GM21825 (cell line): ENCODE results near the gene CTNNBL1.

Experiments
- ATAC-seq: cut with Tn5 transposase; IDR thresholded peaks from one replicate; pipeline ENCODE4 v1.9.1; 2021; ENCODE audit warnings: mild to moderate bottlenecking, moderate library complexity; ENCODE audit not compliant: unreplicated experiment

Gene CTNNBL1

DNA sequence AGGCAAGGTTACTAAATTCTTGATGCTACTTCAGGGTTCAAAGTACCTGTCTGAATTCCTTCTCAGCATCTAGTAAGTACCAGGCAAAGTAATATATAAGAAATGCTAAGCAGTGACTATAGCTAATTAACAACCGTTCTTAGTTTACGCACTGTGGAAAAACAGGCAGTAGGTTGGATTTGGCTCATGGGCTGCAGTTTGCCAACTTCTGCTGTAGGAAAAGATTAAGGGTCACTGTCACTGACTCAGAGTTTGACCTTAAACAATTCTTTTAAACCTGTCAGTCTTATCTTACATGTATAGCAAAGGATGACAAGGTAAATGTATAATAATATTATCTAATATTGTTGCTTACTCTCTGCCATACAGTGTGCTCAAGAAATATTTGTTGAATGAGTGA, 42.3 kb downstream of the CTNNBL1 start:
- ATAC-seq, result no peak

DNA sequence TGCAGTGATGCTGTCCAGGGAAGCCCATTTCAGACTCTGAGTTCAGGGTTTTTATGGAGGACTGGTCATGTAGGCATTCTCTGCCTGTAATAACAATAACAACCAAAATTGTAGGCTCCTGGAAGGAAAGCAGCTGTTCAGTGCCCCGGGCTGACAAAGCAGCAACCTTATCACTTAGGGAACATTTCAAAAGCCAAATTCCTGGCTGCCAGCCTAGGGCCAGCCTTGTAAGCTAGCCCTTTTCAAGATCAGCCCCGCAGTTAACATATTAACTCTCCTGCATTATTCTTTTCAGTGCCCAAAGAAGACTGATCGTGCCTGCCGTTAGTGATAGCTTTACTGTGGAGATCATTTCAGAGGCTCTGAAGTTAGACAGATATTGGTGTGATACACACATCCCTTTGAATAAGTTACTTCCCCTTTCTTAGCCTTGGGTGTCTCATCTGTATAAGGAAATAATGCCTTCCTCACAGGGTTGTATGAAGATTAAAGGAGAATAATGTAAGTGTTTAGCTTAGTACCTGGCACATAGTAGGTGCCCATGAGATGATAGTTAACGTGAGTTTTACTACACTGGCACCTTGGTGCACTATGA, 44.1 kb downstream of the CTNNBL1 start:
- no peak for ATAC-seq

DNA sequence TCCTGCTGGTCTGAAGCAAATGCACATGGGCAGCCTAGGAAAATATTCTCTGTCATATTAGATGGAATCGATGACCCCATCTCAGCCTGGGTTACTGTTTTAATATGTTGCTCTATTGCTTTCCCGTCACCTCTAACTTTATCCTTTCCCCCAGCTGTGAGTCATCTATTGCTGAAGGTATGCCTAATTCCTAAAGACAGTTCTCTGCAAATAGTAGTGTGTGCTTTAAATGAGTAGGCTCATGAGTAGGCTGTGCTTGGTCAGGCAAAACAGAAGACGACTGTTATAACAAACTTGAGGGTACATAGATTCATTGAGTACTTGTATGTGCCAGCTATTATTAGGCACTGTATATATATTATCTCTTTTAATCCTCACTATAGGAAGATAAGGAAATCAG, 47.2 kb downstream of the CTNNBL1 start:
- ATAC-seq, result no peak

DNA sequence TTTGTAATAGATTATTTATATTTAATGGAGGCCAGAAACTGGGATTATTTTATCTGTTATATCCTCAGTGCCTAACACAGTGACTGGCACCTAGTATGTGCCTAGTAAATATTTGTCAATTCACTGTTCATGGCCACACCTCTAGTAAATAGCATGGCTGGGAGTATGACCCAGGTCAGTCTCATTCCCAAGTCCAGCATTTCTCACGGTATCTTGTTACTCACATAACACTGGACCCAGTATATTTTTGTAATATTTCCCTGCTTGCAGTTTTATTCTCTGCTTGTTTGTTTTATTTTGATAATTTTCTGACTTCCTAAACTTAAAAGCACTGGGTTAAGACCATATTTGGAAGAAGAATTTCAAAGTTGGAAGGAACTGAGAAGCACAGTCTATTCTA, 47.7 kb downstream of the CTNNBL1 start:
- ATAC-seq, result no peak

DNA sequence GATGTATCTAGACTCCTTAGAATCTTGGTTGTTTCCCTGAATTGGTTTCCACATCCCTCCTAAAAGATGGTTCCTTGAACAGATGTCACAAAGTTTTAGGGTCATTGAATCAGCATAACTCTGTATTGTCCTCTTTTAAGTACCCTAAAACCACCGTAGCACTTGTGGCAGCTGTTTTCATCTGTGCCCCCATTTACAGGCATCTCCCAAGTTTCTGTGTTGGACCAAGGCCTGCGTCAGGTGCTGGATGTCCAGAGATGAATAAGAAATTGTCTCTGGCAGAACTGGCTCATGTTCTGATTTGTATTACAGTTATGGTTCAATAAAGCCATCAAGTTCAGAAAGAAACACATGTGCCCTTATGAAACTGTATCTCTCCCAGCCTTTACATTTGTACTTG, 48.3 kb downstream of the CTNNBL1 start:
- ATAC-seq, result no peak

DNA sequence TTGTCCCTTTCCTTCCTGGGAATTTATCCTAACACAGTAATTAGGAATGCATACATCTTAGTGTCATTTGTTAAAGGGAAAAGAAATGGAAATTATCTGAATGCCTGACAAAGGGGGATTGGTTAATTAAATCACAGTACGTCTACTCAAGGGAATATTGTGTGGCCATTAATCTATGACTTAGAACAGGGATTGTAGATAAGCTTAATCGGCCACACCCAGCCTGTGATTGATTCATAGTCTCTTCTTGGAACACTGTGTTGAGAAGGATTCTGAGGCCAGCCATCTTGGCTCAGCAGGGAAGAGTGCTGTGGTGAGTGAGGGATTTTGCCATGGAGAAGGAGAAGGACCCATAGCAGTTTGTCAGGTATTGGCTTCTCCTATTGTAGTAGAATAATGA, 50.5 kb downstream of the CTNNBL1 start:
- ATAC-seq, result no peak

DNA sequence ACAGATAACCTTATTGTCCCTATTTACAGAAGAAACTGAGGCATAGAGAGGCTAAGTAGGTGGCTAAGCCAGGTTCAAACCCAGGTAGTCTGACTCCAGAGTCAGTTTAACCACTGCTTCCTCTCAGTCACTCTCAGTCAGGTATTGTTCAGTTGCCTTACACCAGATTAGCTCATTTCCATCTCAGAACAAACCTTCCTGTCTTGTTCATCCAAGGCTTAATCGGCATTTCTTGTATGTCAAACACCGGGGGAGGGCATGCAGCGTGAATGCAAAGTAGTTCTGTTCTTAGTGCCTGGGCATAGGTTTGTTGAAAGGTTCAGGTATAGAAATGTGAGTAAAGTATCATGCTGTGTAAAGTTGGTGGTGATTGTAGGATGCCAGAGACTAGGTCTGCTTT, 51.7 kb downstream of the CTNNBL1 start:
- peak; percentile 54 for ATAC-seq

DNA sequence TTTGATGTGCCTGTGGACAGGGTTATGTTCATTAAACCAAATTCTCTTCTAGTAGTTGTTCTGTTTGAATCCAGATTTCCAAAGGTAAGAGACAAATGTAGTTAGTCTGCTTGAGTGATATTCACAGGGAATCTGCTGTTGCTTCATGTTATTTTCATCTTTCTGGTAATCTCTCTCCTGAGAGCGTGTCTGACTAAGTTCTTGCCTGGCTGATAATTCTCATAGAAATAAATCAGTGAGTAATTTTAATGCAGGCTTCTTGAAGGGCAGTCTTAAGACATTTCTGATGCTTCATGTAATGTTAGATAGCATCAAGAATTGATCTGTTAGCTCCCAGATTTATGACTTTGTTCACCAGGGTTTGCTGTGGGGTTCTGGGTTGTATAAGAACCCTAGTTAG, 54.2 kb downstream of the CTNNBL1 start:
- no peak for ATAC-seq

DNA sequence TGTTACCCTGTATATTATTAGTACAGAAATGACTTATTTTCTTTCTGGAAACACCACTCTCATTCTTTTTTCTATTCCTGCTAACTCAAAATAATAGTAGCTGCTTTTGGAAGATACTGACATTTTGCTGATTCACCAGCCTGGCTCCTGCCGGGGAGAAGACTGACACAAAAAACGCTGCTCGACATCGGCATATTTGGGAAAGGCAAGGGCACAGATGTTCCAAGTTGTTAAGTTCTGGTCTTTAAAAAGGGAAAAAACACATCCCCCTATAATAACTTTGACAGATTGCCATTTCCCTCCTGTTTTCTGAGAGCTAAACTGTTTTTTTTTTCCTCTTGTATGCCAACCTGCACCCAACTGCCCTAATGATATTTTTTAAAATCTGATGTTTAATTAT, 55.4 kb downstream of the CTNNBL1 start:
- ATAC-seq, result no peak

DNA sequence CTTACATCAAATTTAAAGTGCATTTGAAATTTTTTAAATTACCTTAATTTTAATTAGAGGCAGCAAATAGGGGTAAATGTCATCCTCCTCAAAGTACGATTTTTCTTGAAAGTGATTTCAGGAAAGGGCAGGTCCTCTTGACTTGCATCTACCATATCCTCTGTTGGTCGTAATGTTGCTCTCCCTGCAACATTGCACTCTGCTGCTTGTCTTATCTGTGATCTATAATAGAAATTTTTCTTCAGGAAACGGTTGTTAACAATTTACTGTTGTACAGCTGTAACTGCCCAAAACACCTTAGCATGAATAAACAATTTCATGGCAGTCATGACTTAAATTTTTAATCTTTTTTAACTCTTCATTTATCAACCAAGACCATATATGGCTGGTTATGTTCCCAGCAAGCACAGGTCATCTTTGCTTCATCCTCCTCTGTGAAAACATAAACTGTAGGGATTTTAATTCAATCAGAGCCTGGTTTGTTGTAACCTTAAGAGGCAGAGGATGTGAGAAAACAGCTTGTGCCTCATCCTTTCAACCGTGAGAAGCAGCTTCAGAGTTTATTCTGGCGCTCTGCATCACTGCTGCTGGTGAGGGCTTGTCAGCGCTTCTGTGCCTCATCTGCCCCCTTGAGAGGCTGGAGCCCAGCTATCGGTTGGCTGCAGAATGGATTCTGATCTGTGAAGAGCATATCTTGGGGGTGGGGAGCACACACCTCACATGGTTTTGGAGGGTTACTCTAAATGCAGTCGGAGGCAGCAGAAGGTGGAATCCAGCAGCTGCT, 56.0 kb downstream of the CTNNBL1 start:
- ATAC-seq, result no peak

DNA sequence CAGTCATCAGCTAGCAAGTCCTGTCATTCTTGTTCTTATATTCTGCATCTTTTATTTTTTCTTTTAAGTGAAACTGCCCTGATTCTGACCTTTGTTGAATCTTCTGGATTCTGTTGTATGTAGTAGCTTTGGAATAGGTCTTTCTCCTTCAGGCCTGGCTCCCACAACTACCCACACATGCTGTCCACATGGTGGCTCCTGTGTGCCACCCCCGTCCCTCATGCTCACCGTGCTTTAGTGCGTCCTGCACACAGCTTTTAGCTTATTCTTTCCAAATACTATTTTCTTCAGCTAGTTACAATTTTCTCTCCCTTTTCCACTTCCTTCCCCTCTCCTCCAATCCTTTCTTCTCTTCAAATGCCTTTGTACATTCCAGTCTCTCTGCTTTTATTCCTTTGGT, 61.8 kb downstream of the CTNNBL1 start:
- ATAC-seq, result no peak

DNA sequence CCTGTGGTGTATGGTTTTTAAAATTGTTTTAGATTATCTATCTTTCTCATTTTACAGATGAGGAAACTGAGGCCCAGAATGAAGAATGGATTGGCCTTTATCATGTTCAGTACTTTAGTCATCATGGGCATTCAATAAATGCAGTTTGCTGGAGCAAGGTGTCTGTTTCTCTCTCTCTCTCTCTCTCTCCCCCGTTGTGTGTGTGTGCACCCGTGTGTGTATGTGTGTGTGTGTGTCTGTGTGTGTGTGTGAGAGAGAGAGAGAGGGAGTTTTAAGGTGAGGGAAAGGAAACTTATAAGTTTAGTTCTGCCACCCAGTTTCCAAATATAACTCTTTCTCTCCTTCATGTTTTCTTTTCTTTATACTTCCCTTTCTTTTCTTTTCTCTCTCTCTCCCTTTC, 62.4 kb downstream of the CTNNBL1 start:
- ATAC-seq, result no peak

DNA sequence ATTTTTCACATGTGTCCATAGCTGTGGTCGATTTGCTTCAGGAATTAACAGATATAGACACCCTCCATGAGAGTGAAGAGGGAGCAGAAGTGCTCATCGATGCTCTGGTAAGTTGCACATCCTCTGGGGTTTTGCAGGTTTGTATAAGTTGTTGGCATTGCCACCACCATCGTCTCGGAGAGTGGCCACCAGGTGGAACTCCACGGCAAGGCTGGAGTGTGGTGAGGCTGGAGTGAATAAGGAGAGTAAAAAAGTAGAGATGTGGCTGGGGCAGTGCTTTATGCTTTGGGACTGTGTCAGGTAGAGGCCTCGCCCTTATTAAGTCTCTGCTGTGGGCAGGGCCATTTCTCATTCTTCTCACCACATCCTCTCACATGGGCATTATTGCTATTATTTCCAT, 63.7 kb downstream of the CTNNBL1 start:
- no peak for ATAC-seq

DNA sequence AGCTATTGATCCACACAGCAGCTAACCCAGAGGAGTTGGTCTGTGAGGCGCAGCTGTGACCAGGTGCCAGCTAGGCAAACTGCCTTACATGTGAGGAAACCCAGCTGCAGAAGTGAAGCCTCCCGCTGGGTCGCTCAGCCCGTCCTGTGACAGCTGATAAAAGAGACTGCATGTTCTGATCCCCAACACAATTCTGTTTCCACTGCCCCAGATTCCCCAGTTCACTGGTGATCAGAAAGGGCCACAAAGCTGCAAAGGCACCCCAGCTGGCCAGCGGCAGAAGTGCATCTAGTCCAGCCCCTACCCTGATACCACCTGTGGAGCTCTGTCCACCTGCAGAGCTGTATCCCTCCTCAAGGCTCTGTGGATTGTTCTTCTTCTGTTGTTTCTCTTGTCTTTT, 64.5 kb downstream of the CTNNBL1 start:
- ATAC-seq, result no peak

DNA sequence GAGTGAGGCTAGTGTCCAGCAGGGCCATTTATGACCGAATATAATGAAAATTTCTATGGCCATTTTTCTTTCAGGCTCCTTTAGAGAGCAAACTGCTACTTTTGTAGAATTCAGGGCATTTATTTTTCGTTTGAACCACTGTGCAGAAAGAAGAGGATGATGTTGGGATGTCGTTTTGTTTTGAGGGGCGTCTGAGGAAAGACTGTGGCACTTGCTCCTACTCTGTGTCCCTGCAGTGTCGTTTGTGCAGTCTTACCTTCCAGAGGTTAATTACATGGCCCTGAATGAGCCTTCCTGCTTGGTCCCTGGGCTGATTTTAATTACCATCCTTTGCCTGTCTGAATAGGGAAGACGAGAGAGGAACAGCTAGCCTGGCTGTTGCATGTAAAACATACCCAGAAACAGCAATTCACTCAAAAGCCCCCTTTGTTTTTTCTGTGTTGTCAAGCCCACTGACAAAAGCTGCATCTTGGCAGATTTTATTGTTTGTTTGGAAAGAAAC, 65.3 kb downstream of the CTNNBL1 start:
- no peak for ATAC-seq

DNA sequence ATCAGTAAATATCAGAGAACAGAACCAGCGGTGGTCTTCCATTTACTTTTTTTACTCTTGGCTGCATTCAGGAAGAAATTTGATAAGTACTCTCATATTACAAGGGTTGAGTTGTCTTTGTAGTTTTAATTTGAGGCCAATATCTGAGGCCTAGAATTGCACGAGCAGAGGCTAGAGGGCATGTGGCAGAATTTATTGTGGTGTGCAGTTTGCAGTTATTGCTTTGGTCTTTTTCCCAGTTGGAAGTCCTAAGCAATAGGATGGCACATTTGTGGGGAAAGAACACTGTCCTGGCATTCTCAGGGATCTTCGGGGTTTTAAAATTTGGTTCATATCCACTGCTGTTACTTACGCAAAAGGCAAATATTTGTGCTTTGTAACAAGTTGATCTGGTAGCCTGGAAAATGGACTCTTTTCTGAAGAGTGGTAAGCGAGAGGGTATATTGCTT, 66.0 kb downstream of the CTNNBL1 start:
- ATAC-seq, result no peak

DNA sequence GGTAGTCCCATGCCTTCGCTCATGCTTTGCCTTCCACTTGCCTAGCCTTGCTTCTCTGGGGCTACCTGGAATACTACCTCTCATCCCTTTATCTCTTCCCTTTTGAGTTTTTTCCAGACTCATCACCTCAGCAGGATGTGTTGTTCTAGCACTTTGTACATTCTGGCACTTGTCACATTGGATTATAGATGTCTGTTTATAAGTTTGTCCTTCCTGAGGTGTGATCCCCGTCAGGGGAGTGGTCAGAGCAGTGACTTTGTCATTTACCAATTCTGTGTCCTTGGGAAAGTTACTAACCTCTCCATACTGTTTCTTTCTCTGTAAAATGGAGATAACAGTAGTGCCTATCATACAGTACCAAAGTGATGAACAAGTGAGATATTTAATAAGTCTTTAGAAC, 66.5 kb downstream of the CTNNBL1 start:
- ATAC-seq, result no peak

DNA sequence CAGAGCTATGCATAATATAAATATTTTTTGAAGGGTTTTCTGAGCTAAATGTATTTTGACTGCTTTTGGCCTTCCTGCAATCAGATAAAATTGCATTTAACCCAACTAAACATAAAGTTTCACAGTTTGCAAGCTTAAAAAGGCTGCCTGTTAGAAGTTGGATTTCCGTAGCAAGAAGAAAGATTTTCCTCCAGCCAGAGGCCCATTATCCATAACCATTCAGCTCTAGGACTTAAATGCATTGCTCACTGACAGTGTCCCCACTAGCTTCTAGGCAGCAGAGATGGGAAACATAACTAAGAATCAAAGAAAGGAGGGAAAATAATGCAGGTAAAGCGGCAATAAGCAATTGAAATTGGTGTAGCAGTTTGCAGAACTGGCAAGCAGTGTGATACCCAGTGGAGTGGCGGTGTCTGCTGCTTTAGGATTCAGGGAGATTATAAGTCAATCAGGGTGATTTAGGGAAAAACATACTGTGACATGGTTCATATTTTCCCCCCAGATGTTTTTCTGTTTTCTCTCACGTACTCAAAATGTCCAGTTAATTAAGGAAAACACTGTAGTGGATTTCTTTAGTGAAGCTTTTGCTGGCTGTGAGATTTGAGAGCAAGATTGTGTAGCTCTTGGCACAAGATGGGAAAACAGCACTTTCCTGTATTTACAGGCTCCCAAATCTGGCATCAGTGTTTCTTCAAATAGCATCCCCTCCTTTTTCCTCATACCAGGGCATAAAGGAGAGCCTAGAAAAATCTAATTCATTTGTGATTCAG, 69.1 kb downstream of the CTNNBL1 start:
- no peak for ATAC-seq

DNA sequence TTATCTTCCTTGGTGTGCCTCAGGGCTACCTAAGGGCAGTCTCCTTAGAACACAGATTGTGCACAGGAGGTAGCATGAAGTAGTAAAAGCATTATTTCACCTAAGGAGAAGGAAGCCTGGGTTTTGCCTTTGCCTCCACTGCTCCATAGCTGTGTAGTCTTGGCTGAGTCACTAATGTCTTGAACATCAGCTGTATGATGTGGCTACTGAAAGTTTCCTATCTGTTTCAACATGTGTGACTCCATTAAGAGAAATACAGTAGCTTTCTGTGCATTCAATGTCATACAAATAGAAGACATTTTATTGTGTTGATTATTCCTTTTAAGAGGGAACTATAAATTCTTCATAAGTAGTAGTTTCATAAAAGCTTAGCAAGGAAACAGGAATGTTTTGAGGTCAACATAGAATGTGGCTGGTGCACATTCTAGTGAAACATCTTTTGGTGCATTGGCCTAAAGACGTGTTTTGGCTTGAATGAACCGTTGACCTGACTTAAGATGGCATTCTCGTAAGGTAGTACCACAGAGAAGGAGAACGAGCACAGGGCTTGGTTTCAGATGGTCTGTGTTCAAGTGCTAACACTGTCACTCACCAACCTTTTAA, 70.6 kb downstream of the CTNNBL1 start:
- no peak for ATAC-seq

DNA sequence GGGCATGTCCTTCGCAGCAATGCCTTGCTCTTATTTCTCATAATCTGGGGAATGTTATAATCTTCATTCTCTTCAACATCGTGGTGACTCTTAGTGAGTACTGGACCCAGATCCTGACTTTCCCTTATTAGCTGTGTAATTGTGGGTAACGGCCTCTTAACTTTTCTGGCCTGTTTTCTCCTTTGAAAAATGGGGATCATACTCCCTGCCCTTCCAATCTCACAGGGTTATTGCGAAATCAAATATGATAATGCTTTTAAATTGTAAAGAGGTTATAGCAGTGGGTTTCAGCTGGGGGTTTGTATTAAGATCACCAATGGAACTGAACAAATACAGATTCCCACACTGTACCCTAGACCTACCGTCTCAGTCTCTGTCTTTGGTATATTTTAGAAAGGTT, 77.1 kb downstream of the CTNNBL1 start:
- ATAC-seq, result no peak

DNA sequence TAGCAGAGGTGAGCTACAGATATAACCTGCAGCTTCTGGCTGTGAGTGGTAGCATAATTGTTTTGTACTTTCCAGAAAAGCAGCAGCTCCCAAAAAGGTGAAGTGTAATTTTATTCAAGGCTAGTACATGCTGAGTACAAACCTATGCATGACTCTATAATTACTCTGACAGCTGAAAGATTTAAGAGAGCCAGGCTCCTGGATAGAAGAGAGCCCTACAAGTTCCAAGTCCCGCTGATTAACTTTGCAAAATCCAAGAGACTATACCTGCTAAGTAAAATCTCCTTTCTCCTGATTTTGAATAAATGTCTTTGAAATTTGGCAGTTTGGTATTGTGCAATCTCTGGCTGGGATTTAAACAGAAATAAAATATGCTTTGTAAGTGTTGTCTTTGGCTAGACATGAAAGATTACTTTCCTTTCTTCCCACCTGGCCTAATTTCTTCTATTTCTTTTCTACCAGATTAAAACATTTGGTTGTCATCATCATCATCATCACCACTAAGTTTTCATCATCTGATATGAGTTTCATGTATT, 79.5 kb downstream of the CTNNBL1 start:
- ATAC-seq, result no peak
